Caki2 (cell line): Measurements from ENCODE around the gene CHKA. TPM values are rescaled to one million over a fixed set of nuclear protein-coding genes. Genes with fewer than 3 reads are reported as not detected.

Source experiments
- DNase-seq: peaks from one replicate; pipeline ENCODE4 v3.0.0-alpha.2; 2015; ENCODE audit warnings: low read depth
- in situ Hi-C: cut with HindIII; loops from 2 replicates; pipeline ENCODE4 v1.10.0; 2016; ENCODE audit warnings: low sequenced_read_pairs, low pct_unique_long_range_greater_than_20kb, mixed read lengths
- total RNA-seq: library from RNA; depleted of rRNA; stranded (reverse); fragments of >200 nt; shearing (Covaris generic); gene quantifications from 2 replicates; pipeline ENCODE4 v1.2.3, GENCODE V29; 2014; ENCODE audit warnings: low replicate concordance

Gene CHKA
- total RNA-seq, 1 experiment from 2014 or later, result 24.0 TPM

- no peak for DNase-seq
- in situ Hi-C loops, result no loop called here
Observed at GRCh38 chr11:68027667-68028066, 93.5 kb downstream of the CHKA start.

GRCh38 chr11:68026391-68027105, 94.6 kb downstream of the CHKA start:
- in situ Hi-C loops, result no loop called here
- no peak for DNase-seq

GRCh38 chr11:68025047-68025446, 96.1 kb downstream of the CHKA start:
- in situ Hi-C loops, result no loop called here
- DNase-seq, result no peak

- DNase-seq, result no peak
- in situ Hi-C loops, result no loop called here
Observed at GRCh38 chr11:68024508-68024907, 96.7 kb downstream of the CHKA start.

GRCh38 chr11:68022531-68022930, 98.7 kb downstream of the CHKA start:
- in situ Hi-C loops, result no loop called here
- DNase-seq, result no peak

GRCh38 chr11:68021167-68021787, 99.9 kb downstream of the CHKA start:
- in situ Hi-C loops, result no loop called here
- peak; percentile 63 for DNase-seq

- no peak for DNase-seq
- in situ Hi-C loops, result no loop called here
Observed at GRCh38 chr11:68020575-68020974, 100.6 kb downstream of the CHKA start.

GRCh38 chr11:68019486-68019885, 101.7 kb downstream of the CHKA start:
- in situ Hi-C loops, result no loop called here
- no peak for DNase-seq

GRCh38 chr11:68018730-68019190, 102.4 kb downstream of the CHKA start:
- in situ Hi-C loops, result no loop called here
- DNase-seq, result no peak

- DNase-seq, result no peak
- in situ Hi-C loops, result no loop called here
Observed at GRCh38 chr11:68017980-68018729, 103.0 kb downstream of the CHKA start.

GRCh38 chr11:68016904-68017817, 104.0 kb downstream of the CHKA start:
- in situ Hi-C loops, result no loop called here
- DNase-seq, result peak; percentile 55

GRCh38 chr11:68016161-68016903, 104.9 kb downstream of the CHKA start:
- DNase-seq, result no peak
- in situ Hi-C loops, result no loop called here

- in situ Hi-C loops, result no loop called here
Observed at GRCh38 chr11:68015467-68015866, 105.7 kb downstream of the CHKA start.

GRCh38 chr11:68014947-68015447, 106.2 kb downstream of the CHKA start:
- no peak for DNase-seq
- in situ Hi-C loops, result no loop called here

More at GRCh38 chr11:68015467-68015866, 105.7 kb downstream of the CHKA start:
- DNase-seq, result no peak

GRCh38 chr11:68014157-68014946, 106.8 kb downstream of the CHKA start:
- peak; percentile 97 for DNase-seq
- in situ Hi-C loops, result no loop called here

- no peak for DNase-seq
- in situ Hi-C loops, result no loop called here
Observed at GRCh38 chr11:68013611-68014156, 107.5 kb downstream of the CHKA start.
